Upper lobe of right lung (tissue), 1 donor: Measurements from ENCODE around the gene GPBAR1. TPM values are rescaled to one million over a fixed set of nuclear protein-coding genes. Genes with fewer than 3 reads are reported as not detected.

Experiments used
- ATAC-seq: fragments of 200-7000 bp; cut with Tn5 transposase; one replicate; pipeline ENCODE4 v1.9.1; 2020; ENCODE audit warnings: mild to moderate bottlenecking, moderate library complexity
- DNase-seq: peaks from one replicate; pipeline ENCODE4 v3.0.0-alpha.2; 2020
- H3K27ac ChIP-seq: fragments of 200-600 bp; one replicate; pipeline ENCODE4 v1.8.0; 2022
- H3K27me3 ChIP-seq: fragments of 200-600 bp; one replicate; pipeline ENCODE4 v1.8.0; 2022; ENCODE audit warnings: mild to moderate bottlenecking
- H3K36me3 ChIP-seq: fragments of 200-600 bp; one replicate; pipeline ENCODE4 v1.8.0; 2022
- H3K4me1 ChIP-seq: fragments of 200-600 bp; one replicate; pipeline ENCODE4 v1.8.0; 2022
- H3K4me3 ChIP-seq: fragments of 200-600 bp; one replicate; pipeline ENCODE4 v1.8.0; 2022; ENCODE audit warnings: mild to moderate bottlenecking
- H3K9me3 ChIP-seq: fragments of 200-600 bp; one replicate; pipeline ENCODE4 v1.8.0; 2022
- CTCF ChIP-seq: fragments of 200-600 bp; IDR thresholded peaks from one replicate; pipeline ENCODE4 v1.8.0; 2022; ENCODE audit warnings: antibody characterized with exemption
- intact Hi-C: fragments of 100-400 bp; cut with DNase I; formaldehyde crosslinking; loops from one replicate; pipeline ENCODE4 v1.11.0; 2022
- total RNA-seq: library from RNA; stranded (reverse); fragmentation: NEBNext Ultra II Directional; extraction: Animal tissue kit (Norgen Biotek cat#: 25700); gene quantifications from one replicate; pipeline ENCODE4 v1.2.1, GENCODE V29; 2021
- donor health status: DM: no; HTN: yes; CAD: no; lungs with severe emphysema.

Gene GPBAR1
- total RNA-seq, 1 donor from 2014 or later = 2.6 TPM

GRCh38 chr2:218275371-218276072, 14.7 kb downstream of the GPBAR1 start:
- DNase-seq (no peak), ATAC-seq (no peak)
- Histone ChIP-seq H3K36me3 (peaks cover 70% of the 10 kb centered on the region), H3K9me3 (no peaks in the 10 kb centered on the region), H3K4me1 (peaks cover 23% of the 10 kb centered on the region), H3K27me3 (no peaks in the 10 kb centered on the region), H3K4me3 (no peak overlapping the region), H3K27ac (peak overlapping the region; percentile 42)
- intact Hi-C loops = no loop called here
- no peak for TF ChIP-seq CTCF

- H3K36me3 ChIP-seq = peaks cover 87% of the 10 kb centered on the region
- no peaks in the 10 kb centered on the region for H3K27me3 ChIP-seq
- no peak for DNase-seq
- no peaks in the 10 kb centered on the region for H3K9me3 ChIP-seq
- no peak overlapping the region for H3K4me3 ChIP-seq
- ATAC-seq = no peak
- intact Hi-C loops = no loop called here
- TF ChIP-seq CTCF = no peak
- no peak overlapping the region for H3K27ac ChIP-seq
- peaks cover 18% of the 10 kb centered on the region for H3K4me1 ChIP-seq
Measured at GRCh38 chr2:218276986-218277755, 16.4 kb downstream of the GPBAR1 start.

GRCh38 chr2:218277921-218278320, 17.1 kb downstream of the GPBAR1 start:
- DNase-seq (no peak), ATAC-seq (no peak)
- no peak overlapping the region for H3K4me3 ChIP-seq
- no peaks in the 10 kb centered on the region for H3K27me3 ChIP-seq
- intact Hi-C loops = no loop called here
- no peak overlapping the region for H3K27ac ChIP-seq
- no peak for TF ChIP-seq CTCF
- peaks cover 94% of the 10 kb centered on the region for H3K36me3 ChIP-seq
- no peaks in the 10 kb centered on the region for H3K9me3 ChIP-seq
- H3K4me1 ChIP-seq = peaks cover 19% of the 10 kb centered on the region

DNA sequence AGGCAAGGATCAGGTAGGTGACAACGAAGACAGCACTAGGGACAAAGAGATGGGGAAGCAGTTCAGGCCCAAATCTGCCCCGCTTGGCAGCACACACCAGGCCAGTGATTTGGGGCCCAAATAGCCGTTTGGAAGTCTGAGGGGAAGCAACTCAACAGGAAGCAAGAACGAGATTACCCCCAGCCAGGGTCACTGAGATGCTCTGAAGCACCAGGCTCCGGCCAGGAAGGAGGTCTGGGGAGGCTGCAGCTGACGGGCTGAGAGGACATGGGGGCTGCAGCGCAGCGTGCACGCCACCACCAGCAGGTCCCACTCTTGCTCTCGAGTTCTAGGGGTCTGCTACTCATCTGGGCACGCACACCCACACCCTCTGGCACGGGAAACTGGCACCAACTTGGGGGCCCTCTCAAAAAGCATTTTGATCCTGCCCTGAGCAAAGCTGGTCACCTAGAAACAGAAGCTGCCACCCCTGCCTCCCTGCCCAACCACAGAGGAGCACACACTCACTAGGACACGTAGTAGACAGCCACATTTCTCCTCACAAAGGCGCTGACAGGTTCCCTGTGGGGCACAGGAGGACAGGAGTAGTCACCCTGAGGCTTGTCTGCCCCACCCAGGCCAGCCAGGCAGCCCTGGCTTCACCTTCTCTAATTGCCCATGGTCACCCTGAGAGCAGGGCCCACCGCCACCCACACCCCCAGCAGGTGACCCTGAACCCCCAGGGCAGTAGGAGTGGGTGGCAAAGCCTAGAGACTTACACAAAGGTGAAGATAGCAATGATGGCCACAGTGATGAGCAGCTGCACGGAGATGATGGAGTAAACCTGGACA, 17.9 kb downstream of the GPBAR1 start:
- ATAC-seq = no peak
- Histone ChIP-seq H3K36me3 (peaks cover 99% of the 10 kb centered on the region), H3K9me3 (no peaks in the 10 kb centered on the region), H3K4me3 (no peak overlapping the region), H3K27me3 (no peaks in the 10 kb centered on the region), H3K27ac (no peak overlapping the region), H3K4me1 (peaks cover 24% of the 10 kb centered on the region)
- DNase-seq = no peak
- no peak for TF ChIP-seq CTCF
- intact Hi-C loops = no loop called here

GRCh38 chr2:218280260-218280870, 19.6 kb downstream of the GPBAR1 start:
- intact Hi-C loops = no loop called here
- Histone ChIP-seq H3K27me3 (no peaks in the 10 kb centered on the region), H3K27ac (no peak overlapping the region), H3K4me3 (no peak overlapping the region), H3K9me3 (no peaks in the 10 kb centered on the region), H3K4me1 (peaks cover 40% of the 10 kb centered on the region), H3K36me3 (peaks cover 83% of the 10 kb centered on the region)
- TF ChIP-seq CTCF = no peak
- ATAC-seq = no peak
- no peak for DNase-seq
